UCSD-AML1 (cell line): ENCODE results near the gene FBXO7.

Experiments used
- DNase-seq: peaks from one replicate; lab custom pipeline; 2025; ENCODE audit not compliant: unreplicated experiment; lab: John Stamatoyannopoulos, UW

Gene FBXO7

DNA sequence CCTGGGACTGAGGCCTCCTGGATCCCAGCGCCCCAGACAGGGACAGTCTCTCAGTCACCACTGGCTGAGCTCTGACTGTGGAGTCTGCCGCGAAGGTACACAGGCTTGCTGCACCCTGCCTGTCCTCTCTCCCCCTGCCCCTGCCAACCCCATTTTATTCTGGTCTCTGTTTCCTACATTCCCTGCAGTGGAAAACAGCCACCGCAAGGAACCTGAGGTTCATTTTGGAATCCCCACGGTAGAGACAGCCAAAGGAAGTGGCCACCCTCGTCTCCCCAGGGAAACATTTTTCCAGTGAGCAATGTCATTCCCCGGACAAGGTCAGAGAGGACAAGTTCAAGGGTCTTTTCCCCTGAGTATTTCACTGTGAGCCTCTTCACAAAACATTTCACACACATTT, 56.6 kb downstream of the FBXO7 start:
- DNase-seq = no peak

DNA sequence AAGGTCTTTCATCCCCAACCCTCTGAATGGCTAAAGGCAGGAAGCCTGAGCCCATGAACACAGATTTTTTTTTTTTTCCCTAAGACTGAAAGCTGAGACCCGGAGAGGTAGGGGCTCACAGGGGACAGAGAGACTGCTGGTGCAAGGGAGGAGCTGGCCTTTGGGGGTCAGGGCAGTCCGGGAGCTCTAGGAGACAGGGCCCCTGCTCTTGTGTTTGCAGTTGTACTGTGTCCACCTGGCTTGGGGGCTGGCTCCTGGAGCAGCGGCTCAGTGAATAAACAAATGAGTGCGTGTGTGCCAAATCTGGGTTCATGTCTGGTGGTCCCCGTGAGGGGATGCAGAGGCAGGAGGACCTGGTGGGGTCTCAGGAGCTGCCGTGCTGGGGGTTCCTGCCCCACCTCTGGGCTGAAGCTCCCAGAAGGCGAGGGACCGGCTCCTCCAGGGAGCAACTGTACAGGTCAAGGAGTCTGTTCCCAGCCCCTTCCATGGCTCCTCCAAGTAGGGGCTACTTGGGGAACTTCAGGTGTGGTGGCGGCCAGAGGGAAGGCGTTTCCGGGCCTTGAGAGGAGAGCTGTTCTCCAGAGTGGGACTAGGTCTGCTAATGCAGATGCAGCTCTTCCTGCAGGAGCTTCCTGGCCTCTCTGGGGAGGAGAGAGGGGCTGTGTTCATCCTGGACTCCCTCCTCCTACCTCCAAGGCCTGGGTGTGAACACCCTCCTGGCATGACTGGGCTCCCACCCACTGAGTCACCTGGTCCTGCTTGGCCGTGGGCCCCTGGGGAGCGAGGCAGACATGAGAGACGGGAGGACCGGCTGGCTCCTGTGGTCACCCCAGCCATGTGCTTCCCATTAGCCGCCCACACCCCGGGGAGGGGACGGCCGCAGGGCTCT, 57.6 kb downstream of the FBXO7 start:
- DNase-seq = peak; percentile 56

DNA sequence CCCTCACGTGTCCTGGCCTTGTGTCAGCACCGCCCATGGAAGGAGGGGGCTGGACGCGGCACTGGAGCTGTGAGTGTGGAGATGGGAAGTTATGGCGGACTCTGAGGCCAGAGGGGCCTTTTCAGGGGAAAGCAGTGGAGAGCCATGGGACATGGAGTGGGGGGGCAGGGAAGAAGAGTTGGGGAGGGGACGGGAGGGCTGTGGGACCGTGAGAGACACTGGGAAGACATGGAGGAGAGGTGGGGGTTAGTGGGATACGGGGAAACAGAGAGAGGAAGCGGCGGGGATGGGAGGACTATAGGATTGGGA, 58.2 kb downstream of the FBXO7 start:
- DNase-seq = no peak

DNA sequence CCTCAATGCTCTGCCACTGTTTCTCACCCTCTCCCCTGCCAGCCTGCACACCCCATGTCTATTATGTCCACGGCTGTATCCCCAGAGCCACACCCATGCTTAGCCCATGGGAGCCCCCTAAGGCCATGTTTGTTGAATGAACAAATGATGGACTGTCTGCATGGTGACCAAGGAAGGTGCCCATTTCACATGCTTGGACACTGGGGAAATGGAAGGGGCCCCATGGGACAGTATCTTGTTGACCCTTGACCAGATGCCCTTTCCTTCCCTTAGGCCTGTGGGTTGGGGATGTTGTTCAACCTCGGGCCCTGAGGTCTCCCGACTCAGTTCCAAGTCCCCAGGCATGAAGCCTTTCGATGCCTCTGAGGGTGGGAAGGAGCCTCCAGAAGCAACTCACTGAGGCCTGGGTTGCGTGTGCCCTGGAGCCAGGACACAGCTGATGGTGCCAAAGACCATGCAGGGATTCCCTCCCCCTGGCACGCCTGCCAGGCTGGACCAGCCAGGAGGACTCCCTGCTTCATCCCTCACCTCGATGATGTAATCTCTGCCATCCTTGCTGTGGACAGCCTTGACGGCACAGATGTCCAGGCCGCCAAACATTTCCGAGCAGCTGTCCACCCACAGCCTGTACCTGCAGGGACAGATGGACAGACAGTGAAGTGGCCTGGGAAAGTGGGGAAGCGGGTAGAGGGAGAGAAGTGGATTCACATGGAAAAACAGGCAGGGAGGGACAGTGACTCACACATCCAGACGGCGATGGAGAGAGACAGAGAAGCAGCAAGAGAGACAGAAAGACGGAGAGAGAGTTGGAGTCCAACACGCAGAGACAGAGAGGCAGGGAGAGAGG, 58.9 kb downstream of the FBXO7 start:
- DNase-seq = no peak

DNA sequence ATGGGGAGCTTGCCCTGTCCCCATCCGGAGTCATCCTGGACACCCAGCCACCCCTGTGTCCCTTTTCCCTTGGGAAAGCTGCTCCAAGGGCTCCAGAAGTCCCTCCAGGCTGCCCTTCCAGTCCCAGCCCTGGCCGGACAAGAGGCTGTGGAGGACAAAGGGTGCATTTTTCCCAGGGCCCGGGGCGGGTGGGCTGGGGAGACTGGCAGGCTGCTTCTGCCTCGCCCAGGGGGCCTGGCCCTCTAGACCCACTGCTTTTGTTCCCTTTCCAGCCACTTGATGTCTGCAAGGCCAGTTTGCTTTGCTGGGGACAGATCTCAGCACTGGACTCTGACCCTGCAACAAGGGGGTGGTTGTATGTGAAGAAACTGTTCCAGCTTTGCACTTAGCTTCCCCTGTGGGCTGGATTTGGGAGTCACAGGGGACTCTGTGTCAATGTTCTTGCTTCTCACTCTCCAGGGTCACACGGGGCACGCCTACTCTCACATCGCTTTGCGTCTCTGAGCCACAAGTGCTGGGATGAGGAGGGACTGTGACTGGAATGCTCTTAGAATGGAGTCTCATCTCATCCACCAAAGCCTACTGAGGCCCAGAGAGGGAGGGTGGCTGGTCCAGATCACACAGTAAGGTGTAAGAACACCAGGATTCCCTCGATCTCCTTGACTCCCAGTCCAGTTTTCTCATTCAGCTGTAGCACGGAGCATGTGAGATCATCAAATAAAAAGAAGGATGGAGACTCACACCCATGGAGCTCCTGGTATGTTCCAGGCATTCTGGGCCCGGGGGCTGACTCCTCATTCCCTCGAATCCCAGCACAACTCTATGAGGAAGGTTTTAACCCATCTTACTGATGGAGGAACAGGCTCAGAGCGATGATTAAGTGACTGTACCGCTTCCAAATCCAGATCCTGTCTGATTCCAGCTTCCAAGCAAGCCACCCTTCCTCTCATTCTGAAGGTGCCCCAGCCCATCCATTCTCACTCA, 59.9 kb downstream of the FBXO7 start:
- no peak for DNase-seq

DNA sequence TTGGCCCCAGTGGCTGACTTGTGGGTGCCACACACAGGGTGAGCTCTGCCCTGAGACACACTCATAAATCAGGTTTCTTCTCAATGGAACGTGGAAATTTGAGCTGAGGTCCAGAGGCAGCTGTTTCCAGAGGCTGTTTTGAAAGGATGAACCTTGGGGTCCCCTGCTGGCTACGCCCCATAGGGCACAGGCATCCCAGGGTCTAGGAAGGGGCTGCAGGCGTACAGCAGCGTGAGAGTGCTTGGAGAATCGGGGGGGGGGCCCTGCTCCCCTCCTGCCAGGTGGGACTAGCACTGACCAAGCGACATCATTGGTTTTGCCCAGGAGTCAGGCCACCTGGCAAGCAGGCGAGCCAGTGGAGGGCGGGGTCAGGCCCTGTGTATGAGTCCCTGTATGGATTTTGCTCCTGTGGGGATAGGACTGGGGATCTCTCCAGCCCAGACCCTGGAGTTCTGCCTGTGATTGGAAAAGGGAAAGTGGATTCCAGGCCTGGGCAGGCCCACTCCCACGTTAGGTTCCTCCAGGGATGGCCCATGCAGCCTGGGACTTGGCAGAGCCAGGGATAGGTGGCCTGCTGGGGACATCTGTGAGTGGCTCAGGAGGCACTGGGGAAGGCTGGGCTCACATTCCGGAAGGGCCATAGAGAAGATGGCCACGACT, 61.0 kb downstream of the FBXO7 start:
- DNase-seq = no peak

DNA sequence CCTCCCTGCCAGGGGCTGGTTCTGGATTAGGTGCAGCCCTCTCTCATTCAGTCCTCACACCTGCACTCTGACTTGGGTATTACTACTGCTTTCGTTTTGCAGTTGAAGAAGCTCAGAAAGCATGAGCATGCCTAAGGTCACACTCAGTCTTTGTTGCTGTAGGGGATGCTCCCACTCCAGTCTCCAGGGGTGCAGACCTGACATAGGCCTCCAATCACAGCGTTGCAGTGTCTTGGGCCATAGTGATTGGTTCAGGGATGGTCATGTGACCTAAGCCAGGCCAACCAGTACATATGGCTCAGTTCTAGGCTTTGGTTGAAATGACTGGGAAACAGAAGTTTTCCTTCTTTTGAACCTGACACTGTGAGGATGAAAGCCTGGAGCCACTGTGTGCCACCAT, 61.7 kb downstream of the FBXO7 start:
- no peak for DNase-seq

DNA sequence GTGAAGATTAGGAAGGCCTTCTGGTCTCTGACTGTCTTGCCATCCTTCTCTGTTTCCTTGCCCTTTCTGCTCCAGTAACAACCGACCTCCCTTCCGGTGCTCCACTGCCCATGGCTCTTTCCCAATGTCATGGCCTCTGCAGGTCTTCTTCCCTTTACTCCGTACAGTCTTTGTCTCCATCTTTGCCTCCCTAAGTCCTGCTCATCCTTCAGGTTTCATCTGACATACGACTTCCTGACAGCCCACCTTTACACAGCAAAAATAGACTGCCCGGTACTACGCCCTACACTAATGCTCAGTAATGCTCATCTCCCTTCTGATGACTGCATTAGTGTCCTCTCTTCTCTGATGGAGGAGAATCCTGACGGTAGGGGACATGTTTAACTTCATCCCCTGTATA, 63.9 kb downstream of the FBXO7 start:
- no peak for DNase-seq

DNA sequence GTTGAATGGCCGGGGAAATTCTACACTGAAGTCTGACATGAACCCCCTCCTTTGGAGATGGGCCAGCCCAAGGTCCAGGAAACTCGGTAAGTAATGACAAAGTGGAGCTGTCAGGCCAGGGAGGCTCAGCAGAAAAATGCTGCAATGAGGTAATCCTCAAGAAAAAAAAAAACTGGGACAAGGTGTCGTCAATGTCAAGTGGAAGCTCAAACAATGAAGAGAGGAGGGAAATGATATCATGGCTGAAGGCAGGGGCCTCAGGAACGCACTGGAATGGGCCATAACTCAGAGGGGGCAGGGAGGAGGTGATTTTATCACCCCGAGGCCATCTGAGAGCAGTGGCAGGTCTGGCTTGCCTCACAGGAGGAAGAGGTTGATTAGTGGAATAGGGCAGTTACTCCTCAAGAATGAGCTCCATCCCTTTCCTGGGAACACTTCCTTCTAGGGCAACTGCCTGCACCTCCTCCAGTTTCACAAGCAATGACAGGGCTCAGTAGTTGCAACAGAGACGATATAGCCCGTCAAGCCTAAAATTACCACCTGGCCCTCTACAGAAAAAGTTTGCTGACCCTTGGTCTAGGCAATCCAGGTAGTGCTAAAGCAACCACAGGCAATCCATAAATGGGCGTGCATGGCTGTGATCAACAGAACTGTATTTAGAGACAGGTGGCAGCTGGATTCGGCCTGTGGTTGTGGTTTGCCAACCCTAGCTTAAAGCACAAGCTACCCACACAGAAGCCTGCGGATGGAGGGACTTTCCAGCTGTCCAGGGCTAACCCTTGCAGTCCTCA, 65.2 kb downstream of the FBXO7 start:
- peak; percentile 71 for DNase-seq

DNA sequence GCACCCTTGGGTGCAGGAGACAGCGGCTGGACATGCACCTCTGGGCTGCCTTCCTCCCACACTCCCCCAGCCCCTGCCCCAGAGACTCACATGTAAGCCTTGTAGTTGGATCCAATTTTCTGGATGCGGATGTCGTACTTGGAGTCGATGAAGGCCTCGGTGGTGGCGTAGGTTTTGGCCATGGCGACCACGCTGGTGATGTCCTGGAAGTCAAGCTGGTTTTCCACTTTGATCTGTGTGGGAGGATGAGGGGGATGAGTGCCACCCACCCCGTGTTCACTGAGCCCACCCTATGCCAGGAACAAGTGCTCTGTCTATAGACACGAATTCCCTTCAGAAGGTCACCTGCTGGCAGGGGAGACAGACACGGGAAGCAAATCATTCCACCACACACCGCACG, 66.9 kb downstream of the FBXO7 start:
- DNase-seq = no peak

DNA sequence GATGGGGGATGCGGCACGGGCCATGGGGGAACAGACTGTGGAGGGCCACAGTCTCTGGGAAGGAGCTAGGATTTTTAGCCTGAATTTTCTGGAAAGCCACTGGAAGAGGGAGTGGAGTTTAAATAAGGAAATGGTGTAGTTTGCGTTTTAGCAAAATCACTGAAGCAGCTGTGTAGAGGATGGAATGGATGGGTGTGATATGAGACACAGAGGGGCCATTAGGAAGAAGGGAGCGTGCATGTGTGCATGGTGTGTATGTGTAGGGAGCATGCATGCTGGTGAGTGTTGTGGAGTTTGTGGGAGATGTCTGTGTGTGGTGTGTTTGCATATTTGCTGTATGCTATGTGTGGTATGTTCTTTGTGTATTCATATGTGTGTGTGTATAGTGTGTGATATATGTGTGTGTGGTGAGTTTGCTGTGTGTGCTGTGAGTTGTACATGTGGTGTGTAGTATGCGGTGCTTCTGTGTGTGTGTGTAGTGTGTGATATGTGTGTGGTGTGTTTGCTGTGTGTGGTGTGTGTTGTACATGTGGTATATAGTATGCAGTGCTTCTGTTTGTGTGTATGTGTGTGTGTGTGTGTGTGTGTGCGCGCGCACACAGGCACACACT, 67.6 kb downstream of the FBXO7 start:
- no peak for DNase-seq

DNA sequence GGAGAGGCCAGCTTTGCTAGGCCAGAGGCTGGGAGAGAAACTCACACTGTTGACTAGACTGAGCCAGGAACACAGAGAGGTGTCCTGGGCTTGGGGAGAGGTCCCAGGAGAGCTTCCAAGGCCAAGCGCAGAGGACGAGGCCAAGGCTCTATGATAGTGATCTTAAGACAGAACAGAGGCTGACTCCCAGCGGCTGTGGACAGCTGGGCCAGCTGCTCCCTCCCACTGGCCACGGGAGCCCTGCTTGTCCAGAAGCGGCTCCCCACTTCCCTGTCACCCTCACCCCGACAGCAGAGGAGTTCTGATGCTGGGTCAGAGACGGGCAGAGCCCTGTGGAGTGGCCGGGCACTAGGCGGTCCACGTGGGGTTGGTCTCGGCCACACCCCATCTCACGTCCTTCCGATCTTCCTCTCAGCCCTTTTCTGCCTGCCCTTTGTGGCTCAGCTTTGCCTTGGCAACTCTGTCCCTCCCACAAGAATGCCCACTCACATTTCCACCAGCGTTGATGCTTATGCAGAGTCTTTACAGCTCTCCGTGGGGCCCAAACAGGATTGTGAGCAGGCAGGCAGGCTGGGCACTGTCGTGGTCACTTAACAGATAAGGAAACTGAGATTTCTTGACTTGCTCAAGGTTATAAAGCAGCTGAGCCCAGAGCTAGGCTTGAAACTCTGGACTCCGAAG, 68.2 kb downstream of the FBXO7 start:
- DNase-seq = no peak

DNA sequence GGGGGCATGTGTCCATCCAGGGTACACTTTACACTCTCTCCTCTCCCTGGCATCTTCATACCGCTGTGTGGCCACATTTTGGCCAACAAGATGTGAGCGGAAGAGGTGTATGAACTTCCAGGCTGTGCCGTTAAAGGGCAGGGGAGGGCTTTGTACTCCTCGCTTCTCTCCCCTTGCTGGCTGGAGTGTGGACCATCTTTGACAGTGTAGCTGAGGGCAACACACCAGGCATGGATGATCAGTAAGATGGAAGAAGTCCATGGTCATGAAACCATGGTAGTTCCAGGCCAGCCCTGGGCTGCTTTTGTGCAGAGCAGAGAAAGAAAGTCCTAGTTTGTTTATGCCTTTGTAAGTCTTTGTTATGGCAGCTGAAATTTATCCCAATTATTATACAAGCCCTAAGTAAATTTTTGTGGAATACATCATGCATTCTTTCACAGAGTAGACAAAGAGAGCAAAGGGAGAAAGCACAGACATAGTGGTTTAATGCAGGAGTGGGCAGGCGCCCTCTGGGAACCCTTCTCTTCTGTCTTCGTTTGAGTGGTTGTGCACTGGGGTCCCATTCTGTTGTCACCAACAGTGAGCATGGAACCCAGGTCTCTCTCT, 70.4 kb downstream of the FBXO7 start:
- DNase-seq = no peak

DNA sequence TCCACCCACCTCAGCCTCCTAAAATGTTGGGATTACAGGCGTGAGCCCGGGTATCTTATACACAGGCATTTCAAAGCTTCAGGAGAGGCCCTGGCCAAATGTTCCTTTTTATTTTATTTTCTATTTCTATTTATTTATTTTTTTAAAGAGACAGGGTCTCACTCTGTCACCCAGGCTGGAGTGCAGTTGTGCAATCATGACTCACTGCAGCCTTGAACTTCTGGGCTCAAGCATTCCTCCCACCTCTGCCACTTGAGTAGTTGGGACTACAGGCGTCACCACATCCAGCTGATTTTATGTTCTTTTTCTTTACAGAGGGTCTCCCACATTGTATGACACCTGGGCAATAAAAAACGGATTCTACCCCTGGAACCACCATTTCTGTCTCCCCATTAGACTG, 71.2 kb downstream of the FBXO7 start:
- DNase-seq = no peak

DNA sequence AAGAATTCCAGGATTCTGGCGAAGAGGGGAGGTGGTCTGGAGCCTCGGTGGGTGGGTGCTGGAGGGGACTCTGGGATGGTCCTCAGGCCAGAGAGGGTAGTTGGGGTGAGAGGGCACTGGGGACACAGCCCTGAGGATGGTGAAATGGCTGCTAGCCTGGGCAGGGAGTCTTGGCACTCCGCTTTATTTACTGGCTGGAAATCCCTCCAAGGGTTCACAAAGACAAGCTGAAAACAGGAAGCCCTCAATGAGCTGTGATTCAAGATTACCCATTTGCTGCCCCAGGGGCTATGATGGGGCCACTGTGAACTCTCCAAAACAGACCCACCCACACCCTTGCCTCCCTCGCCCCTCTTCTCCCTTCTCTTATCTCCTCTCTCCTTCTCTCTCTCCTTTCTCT, 71.9 kb downstream of the FBXO7 start:
- DNase-seq = no peak

DNA sequence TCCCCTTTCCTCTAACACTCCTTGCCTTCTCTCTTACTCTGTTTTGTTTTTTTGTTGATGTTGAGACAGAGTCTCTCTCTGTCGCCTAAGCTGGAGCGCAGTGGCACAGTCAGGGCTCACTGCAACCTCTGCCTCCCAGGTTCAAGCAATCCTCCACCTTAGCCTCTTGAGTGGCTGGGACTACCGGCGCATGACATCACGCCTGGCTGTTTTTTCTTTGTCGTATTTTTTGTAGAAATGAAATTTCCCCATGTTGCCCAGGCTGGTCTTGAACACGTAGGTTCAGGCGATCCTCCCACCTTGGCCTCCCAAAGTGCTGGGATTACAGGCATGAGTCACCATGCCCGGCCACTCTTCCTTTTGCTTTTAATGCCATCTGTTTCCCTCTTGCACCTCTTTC, 72.3 kb downstream of the FBXO7 start:
- DNase-seq = no peak

DNA sequence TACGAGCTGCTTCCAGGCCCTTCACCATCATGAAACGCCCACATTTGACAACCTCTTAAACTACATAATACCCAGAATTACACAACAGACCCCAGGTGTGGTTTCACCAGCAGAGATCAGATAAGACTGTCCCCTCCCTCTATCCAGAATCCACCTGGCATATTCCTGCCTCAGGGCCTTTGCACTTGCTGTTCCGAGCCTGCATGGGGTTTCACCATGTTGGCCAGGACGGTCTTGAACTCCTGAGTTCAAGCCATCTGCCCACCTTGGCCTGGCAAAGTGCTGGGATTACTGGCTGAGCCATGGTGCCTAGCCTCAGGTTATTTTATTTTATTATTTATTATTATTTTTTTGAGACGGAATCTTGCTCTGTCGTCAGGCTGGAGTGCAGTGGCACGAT, 73.4 kb downstream of the FBXO7 start:
- no peak for DNase-seq
